BLaER1 (cell line): ENCODE results near the gene RCE1.
A peak's percentile ranks its signal among the peaks of the same experiment; 100 is the strongest.

Source experiments
- H3K27ac ChIP-seq: shearing (Covaris generic); formaldehyde crosslinking; 2 replicates; pipeline ENCODE4 v1.8.1; 2022
- H3K27me3 ChIP-seq: shearing (Covaris generic); formaldehyde crosslinking; 2 replicates; pipeline ENCODE4 v1.8.1; 2022
- H3K36me3 ChIP-seq: shearing (Covaris generic); formaldehyde crosslinking; 2 replicates; pipeline ENCODE4 v1.8.1; 2022
- H3K4me1 ChIP-seq: shearing (Covaris generic); formaldehyde crosslinking; 2 replicates; pipeline ENCODE4 v1.8.1; 2022
- H3K4me2 ChIP-seq: shearing (Covaris generic); formaldehyde crosslinking; 2 replicates; pipeline ENCODE4 v1.8.1; 2022
- H3K4me3 ChIP-seq: shearing (Covaris generic); formaldehyde crosslinking; 2 replicates; pipeline ENCODE4 v1.8.1; 2022
- H3K9ac ChIP-seq: shearing (Covaris generic); formaldehyde crosslinking; 2 replicates; pipeline ENCODE4 v1.8.1; 2022
- H3K9me3 ChIP-seq: shearing (Covaris generic); formaldehyde crosslinking; 2 replicates; pipeline ENCODE4 v1.8.1; 2022
- H4K20me1 ChIP-seq: shearing (Covaris generic); formaldehyde crosslinking; 2 replicates; pipeline ENCODE4 v1.8.1; 2022
- Cebpa-rat ChIP-seq: shearing (Covaris generic); IDR thresholded peaks from 2 replicates; pipeline ENCODE4 v1.8.1; 2022

RCE1 gene

DNA sequence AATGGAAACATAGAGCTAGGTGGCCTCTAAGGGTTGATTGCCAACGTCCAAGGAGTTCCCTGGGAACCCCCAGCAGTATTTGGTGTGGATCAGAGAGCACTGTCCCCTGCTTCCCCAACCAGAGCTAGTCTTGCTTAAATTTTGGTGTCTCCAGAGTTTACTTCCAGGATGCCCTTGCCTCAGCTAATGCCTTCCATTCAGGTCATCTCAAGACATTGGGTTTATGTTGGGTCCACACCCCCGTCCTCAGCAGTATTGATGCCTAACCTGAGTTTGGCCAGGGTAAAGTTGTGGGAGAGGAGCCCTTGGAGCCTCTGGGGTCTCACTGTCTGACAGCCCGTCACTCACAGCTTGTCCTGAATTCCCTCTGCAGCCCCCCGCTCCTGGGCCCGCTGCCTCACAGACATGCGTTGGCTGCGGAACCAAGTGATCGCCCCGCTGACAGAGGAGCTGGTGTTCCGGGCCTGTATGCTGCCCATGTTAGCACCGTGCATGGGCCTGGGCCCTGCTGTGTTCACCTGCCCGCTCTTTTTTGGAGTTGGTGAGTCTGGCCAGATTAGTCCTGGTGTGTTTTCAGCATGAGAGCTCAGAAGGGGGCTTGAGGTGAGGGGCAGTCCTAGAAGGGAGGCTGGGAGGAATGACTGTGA lies 1.4 kb downstream of the RCE1 start:
- Histone ChIP-seq H3K9ac (peak overlapping the region; percentile 98), H3K36me3 (peaks cover 60% of the 10 kb centered on the region), H3K4me2 (peak overlapping the region; percentile 98), H3K27ac (no peak overlapping the region), H3K27me3 (no peaks in the 10 kb centered on the region), H3K4me3 (peak overlapping the region; percentile 89), H4K20me1 (peaks cover 38% of the 10 kb centered on the region; the same call in 1 of the 2 replicates), H3K4me1 (peaks cover 40% of the 10 kb centered on the region), H3K9me3 (no peaks in the 10 kb centered on the region)
- TF ChIP-seq Cebpa-rat: no peak

DNA sequence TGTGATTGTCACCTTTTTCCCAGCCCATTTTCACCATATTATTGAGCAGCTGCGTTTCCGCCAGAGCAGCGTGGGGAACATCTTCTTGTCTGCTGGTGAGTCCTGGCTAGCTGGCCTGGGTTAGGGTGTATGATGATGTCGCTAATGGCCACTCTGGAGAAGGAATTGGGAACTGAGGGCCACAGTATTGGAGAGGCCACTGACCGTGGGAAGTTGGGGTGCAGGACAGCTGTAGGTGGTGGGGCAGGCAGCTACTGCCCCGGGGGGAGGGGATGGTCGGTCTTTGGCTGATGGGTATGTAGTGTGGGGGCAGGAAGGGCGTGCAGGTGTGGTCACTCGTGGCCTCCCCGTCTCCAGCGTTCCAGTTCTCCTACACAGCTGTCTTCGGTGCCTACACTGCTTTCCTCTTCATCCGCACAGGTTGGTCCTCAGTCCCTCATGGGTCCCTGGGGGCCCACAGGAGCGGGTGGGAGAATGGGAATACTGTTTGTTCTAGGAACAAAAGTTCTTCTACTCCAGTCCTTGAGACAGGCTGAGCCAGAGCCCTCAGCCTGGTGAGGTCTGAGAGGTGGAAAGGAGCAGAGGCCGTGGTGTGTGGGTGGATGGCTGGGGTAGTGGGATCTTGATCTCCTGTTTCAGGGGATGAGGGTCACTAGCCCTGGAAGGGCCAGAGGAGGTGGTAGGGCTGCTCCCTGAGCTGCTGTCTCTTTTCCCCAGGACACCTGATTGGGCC lies 2.1 kb downstream of the RCE1 start:
- no peaks in the 10 kb centered on the region for H3K27me3 ChIP-seq
- H3K27ac ChIP-seq: no peak overlapping the region
- no peak overlapping the region for H3K4me2 ChIP-seq
- peaks cover 60% of the 10 kb centered on the region for H3K36me3 ChIP-seq
- peaks cover 34% of the 10 kb centered on the region; the same call in 1 of the 2 replicates for H4K20me1 ChIP-seq
- no peak overlapping the region for H3K9ac ChIP-seq
- H3K4me3 ChIP-seq: no peak overlapping the region
- H3K9me3 ChIP-seq: no peaks in the 10 kb centered on the region
- no peak for TF ChIP-seq Cebpa-rat
- H3K4me1 ChIP-seq: peaks cover 34% of the 10 kb centered on the region

DNA sequence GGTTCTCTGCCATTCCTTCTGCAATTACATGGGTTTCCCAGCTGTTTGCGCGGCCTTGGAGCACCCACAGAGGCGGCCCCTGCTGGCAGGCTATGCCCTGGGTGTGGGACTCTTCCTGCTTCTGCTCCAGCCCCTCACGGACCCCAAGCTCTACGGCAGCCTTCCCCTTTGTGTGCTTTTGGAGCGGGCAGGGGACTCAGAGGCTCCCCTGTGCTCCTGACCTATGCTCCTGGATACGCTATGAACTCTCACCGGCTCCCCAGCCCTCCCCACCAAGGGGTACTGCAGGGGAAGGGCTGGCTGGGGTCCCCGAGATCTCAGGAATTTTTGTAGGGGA lies 2.6 kb downstream of the RCE1 start:
- Histone ChIP-seq H3K27ac (no peak overlapping the region), H3K4me1 (peaks cover 31% of the 10 kb centered on the region), H3K9me3 (no peaks in the 10 kb centered on the region), H3K27me3 (no peaks in the 10 kb centered on the region), H3K4me2 (no peak overlapping the region), H4K20me1 (peaks cover 34% of the 10 kb centered on the region; the same call in 1 of the 2 replicates), H3K9ac (no peak overlapping the region), H3K36me3 (peaks cover 59% of the 10 kb centered on the region), H3K4me3 (no peak overlapping the region)
- TF ChIP-seq Cebpa-rat: no peak

DNA sequence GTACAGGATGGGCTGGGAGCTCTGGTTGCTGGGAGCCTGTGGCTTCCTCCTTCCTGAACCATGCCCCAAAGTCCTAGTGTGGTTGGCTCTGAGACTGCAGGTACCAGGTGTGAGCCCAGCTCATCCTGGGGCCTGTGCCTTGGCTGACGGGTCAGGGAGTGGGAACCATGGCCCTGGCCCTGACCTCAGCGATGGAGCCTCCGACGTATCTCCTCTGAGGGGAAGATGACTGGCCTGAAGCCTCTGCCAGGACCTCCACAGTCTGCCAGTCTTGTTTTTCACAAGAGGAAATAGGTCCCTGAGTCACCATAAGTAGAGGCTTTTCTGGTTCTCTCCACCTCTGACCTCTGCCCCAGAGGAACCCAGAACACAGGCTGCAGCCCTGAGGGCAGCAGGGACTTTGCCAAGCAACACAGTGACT lies 3.4 kb downstream of the RCE1 start:
- H3K4me2 ChIP-seq: no peak overlapping the region
- peaks cover 29% of the 10 kb centered on the region; the same call in 1 of the 2 replicates for H4K20me1 ChIP-seq
- peaks cover 59% of the 10 kb centered on the region for H3K36me3 ChIP-seq
- H3K27me3 ChIP-seq: no peaks in the 10 kb centered on the region
- TF ChIP-seq Cebpa-rat: no peak
- no peak overlapping the region for H3K27ac ChIP-seq
- peaks cover 31% of the 10 kb centered on the region for H3K4me1 ChIP-seq
- H3K9ac ChIP-seq: no peak overlapping the region
- no peaks in the 10 kb centered on the region for H3K9me3 ChIP-seq
- no peak overlapping the region for H3K4me3 ChIP-seq

DNA sequence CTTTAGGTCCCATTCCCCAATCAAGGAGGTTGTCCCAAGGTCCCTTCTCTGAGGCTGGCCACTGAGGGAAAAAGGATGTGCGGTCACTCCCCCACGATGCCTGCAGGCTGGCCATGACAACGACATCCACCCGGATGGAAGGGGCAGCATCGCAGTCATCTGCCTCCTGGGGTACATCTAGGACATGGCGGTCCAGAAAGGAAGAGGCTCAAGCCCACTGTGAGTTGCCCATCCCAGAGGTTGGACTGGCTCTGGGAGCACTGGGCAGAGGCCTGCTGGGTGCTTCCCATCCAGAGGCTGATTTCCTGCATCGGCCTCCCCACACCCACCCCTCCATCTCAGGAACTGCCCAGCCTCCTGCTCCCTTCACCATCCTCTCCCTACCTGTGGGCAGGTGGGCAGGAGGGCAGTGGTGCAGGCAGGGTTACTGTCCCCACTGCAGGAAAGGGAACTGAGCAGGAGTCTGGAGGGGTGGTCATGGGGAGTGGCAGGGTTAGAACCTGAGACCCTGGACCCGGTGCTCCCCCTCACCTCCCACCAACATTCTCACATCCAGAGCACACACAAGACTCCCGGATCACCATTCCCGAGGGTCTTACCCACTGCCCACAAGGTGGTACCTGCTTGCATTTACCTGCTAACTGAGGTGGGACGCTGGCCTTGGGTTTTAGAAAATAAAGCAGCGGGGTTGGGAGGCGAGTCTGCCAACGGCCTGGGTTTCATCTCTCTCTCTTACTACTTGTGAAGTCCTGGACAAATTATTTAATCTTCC lies 4.4 kb downstream of the RCE1 start:
- Histone ChIP-seq H3K27me3 (no peaks in the 10 kb centered on the region), H3K36me3 (peaks cover 59% of the 10 kb centered on the region), H4K20me1 (peaks cover 19% of the 10 kb centered on the region; the same call in 1 of the 2 replicates), H3K4me3 (no peak overlapping the region), H3K9ac (no peak overlapping the region), H3K27ac (no peak overlapping the region), H3K4me2 (no peak overlapping the region), H3K9me3 (no peaks in the 10 kb centered on the region), H3K4me1 (peaks cover 35% of the 10 kb centered on the region)
- TF ChIP-seq Cebpa-rat: no peak

DNA sequence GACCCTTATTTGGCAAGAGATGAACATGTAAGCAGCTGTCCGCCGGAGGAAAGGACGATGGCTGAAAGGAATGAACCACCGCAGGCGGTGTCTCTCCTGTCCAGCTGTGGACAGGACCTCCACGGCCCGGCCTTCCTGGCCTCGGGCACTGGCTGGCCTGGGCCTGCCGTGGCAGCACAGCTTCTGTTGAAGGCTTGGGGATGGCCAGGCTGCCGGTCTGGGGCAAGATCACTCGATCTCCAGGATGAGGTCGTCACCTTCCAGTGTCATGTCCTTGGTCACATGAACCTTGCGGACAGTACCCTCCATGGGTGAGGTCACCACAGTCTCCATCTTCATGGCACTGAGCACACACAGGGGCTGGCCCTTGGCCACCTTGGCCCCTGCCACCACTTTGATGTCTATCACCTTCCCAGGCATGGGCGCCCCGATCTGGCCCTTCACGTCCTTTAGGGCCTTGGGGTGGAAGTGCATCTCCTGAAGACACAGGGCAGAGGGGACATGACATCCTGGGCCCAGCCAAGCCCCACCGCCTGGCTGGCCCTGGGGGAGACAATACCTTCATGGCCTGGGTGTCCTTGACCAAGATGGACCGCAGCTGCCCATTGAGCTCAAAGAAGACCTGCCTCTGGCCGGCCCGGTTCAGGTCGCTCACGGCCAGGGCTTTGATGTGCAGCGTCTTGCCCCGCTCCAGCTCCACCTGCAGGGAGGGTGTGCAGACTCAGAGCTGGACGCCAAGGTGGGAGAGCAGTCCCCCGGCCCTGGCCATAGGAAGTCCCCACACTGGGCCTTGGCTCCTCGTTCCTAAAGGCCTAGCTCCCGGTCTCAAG lies 5.6 kb downstream of the RCE1 start:
- Histone ChIP-seq H3K9ac (no peak overlapping the region), H3K27me3 (no peaks in the 10 kb centered on the region), H3K4me3 (no peak overlapping the region), H3K4me1 (peaks cover 41% of the 10 kb centered on the region), H3K27ac (no peak overlapping the region), H3K4me2 (no peak overlapping the region), H4K20me1 (peaks cover 13% of the 10 kb centered on the region; the same call in 1 of the 2 replicates), H3K9me3 (no peaks in the 10 kb centered on the region), H3K36me3 (peaks cover 59% of the 10 kb centered on the region)
- no peak for TF ChIP-seq Cebpa-rat

DNA sequence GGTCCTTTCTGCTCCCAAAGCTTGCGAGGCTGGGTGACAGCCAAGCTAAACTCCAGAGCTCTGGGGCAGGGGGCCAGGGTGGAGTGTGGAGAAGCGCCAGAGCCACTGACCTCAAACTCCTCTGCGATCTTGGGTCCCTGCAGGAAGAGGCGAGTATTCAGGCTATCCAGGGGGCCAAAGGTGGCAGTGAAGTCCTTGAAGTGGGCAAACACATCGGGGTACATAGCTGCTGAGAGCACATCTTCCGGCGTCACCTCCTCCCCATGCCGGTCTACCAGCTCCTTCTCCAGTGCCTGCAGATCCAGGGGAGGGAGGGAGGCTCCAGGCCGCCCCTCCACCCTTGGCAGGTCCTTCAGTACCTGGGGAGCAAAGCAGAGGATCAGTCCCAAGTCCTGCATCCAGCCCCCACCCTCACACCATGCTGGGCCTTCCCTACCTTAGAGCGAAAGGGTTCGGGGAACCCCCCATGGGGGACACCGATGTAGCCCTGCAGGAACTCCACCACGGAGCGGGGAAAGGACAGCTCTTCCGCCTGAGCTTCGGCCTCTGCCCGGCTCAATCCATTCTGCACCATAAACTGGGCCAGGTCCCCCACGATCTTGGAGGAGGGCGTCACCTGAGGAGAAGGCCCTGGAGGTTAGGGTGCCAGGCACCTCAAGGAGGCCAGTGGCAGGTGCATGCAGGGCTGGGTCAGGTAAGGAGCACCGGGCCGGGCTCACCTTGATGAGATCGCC lies 6.4 kb downstream of the RCE1 start:
- Histone ChIP-seq H3K4me1 (peaks cover 41% of the 10 kb centered on the region), H3K36me3 (peaks cover 56% of the 10 kb centered on the region)
- no peak for TF ChIP-seq Cebpa-rat

DNA sequence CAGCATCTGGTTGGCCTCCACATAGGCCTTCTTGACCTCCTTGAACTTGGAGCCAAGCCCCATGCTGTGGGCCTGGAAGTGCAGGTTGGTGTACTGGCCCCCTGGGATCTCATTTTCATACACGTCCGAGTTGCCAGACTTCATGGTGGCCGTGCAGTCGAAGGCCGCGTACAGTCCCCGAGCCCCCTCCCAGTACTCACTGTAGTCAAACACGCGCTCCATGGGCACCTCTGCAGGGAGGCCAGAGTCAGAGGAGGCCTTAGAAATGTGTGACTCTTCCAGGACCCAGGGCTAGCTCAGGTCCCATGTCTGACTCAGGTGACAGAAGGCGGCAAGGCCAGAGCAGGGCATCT lies 7.0 kb downstream of the RCE1 start:
- no peak overlapping the region for H3K27ac ChIP-seq
- H3K9me3 ChIP-seq: no peaks in the 10 kb centered on the region
- no peaks in the 10 kb centered on the region for H4K20me1 ChIP-seq
- H3K9ac ChIP-seq: no peak overlapping the region
- peaks cover 43% of the 10 kb centered on the region for H3K4me1 ChIP-seq
- peaks cover 50% of the 10 kb centered on the region for H3K36me3 ChIP-seq
- TF ChIP-seq Cebpa-rat: no peak
- H3K4me2 ChIP-seq: no peak overlapping the region
- no peaks in the 10 kb centered on the region for H3K27me3 ChIP-seq
- no peak overlapping the region for H3K4me3 ChIP-seq

More for the DNA sequence above, 6.4 kb downstream of the RCE1 start:
- Histone ChIP-seq H3K4me3 (no peak overlapping the region), H3K9me3 (no peaks in the 10 kb centered on the region), H3K4me2 (no peak overlapping the region), H3K27ac (no peak overlapping the region), H4K20me1 (peaks cover 5% of the 10 kb centered on the region; the same call in 1 of the 2 replicates), H3K9ac (no peak overlapping the region), H3K27me3 (no peaks in the 10 kb centered on the region)
